ENCODE measurements around the gene HCN2.

DNA sequence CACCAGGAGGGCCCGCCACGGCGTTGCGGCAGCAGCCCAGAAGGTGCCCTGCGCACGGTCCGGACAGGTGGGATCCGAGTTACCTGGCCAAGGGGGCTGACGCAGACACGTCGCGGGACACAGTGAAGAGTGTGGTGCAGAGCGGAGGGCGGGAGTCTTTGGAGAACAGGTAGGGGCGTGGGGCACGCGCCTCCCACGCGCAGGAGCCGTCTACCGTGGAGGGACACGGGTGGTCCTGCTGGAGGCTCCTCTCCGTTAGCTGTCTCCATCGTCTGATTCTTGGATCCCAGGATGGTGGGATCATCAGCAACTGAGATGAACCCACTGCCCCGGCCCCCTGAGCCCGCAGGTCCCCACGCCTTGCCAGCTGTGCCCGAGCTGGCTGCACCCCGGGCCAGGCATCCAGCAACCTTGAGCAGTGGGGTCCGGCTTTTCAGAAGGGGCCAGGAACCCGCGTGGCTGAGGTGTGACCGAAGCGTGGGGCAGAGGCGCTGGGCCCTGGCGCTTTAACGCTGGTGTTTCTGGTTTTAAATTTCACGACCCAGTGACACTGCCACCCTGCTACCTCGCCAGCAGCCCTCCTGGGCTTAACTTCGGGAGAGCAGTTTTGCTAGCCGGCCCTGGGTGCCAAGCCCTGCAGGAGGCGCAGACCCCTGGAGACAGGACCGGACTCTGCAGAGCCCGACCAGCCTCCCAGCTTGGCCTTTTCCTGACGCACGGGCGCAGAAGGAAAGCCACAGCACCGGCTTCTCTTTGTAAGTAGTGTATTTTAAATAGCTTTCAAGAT, 57.3 kb downstream of the HCN2 start:
- TF ChIP-seq EZH2 (IDR thresholded peaks at IDR 0.05): no peak
- TF ChIP-seq POLR2AphosphoS5 (IDR thresholded peaks at IDR 0.05; ENCODE audit: borderline replicate concordance, low read depth, low read length): no peak; the same call in 1 of the 2 replicates
- no peak for TF ChIP-seq FOXP2 (optimal IDR thresholded peaks at IDR 0.05; ENCODE audit: control extremely low read depth, extremely low read length, insufficient read depth)

Data from SK-N-MC (cell line).